Lower lobe of right lung (tissue), 2 donors: Measurements from ENCODE around the gene SMARCD3. TPM values are rescaled to one million over a fixed set of nuclear protein-coding genes. Genes with fewer than 3 reads are reported as not detected.

Experiments used
- ATAC-seq, 2 donors: fragments of 200-7000 bp; cut with Tn5 transposase; one replicate each; pipeline ENCODE4 v1.9.1; 2020 to 2022; ENCODE audit warnings: mild to moderate bottlenecking in 2 of 2, moderate library complexity in 2 of 2
- DNase-seq: peaks from one replicate; pipeline ENCODE4 v3.0.0-alpha.2; 2020
- H3K27ac ChIP-seq: fragments of 200-600 bp; one replicate; pipeline ENCODE4 v1.8.0; 2022
- H3K27me3 ChIP-seq: fragments of 200-600 bp; one replicate; pipeline ENCODE4 v1.8.0; 2022; ENCODE audit warnings: low read depth
- H3K36me3 ChIP-seq: fragments of 200-600 bp; one replicate; pipeline ENCODE4 v1.8.0; 2022; ENCODE audit warnings: mild to moderate bottlenecking
- H3K4me1 ChIP-seq: fragments of 200-600 bp; one replicate; pipeline ENCODE4 v1.8.0; 2022
- H3K4me3 ChIP-seq: fragments of 200-600 bp; one replicate; pipeline ENCODE4 v1.8.0; 2022; ENCODE audit warnings: mild to moderate bottlenecking
- H3K9me3 ChIP-seq: fragments of 200-600 bp; one replicate; pipeline ENCODE4 v1.8.0; 2022
- intact Hi-C: fragments of 100-400 bp; cut with DNase I; formaldehyde crosslinking; loops from one replicate; pipeline ENCODE4 v1.11.0; 2022
- total RNA-seq: library from RNA; stranded (reverse); fragmentation: NEBNext Ultra II Directional; extraction: Animal tissue kit (Norgen Biotek cat#: 25700); gene quantifications from one replicate; pipeline ENCODE4 v1.2.1, GENCODE V29; 2021
- TF ChIP-seq, protein P1 (sequence below): fragments of 200-600 bp; IDR thresholded peaks from one replicate; pipeline ENCODE4 v1.8.0; 2022; ENCODE audit warnings: antibody characterized with exemption, mild to moderate bottlenecking
- donor health status: DM: no; HTN: yes; CAD: no; lungs with severe emphysema.

The SMARCD3 gene
- total RNA-seq, 1 donor from 2014 or later = 53.1 TPM

DNA sequence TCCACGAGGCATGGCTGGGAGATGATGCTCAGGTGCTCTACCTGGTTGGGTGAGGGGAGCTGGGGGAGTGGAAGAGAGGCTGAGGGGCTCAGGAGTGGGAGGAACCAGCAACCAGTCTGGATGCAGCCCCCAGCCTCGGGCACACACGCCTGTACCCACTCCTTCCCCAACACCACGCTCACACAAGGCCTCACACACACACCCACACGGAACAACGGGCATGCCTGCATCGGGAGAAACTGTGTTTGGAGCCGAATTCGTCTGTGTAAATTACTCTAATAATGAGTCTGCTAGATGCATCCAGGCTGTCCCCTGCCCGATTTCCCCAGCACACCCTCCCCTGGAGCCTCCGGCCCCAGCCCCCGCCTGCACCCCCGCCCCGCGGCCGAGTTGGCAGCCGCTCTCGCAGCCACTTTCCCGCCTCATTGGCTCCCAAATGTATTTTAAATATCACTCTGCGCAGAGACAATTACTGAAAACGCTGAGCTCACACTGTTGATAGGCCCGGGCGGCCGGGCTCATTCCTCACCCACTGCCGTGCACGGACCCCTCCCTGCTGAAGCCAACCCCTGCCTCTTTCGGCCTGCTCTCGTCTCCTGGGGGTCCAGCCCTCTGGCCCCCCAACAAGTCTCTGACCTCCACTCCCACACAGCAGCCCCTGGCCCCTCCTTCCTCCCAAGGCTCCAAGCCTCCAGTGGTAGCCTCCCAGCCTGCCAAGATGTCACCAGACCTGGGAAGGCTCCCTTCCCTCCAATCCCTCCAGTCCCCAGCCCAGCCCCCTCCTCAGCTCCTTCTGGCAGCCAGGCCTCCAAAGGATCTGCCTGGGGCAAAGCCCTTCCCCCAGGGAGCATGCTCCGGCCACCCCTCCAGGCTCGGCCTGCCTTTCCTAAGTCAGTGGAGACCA lies 49.3 kb downstream of the SMARCD3 start:
- no peaks in the 10 kb centered on the region for H3K4me1 ChIP-seq
- no peaks in the 10 kb centered on the region for H3K9me3 ChIP-seq
- TF ChIP-seq, protein P1, sequence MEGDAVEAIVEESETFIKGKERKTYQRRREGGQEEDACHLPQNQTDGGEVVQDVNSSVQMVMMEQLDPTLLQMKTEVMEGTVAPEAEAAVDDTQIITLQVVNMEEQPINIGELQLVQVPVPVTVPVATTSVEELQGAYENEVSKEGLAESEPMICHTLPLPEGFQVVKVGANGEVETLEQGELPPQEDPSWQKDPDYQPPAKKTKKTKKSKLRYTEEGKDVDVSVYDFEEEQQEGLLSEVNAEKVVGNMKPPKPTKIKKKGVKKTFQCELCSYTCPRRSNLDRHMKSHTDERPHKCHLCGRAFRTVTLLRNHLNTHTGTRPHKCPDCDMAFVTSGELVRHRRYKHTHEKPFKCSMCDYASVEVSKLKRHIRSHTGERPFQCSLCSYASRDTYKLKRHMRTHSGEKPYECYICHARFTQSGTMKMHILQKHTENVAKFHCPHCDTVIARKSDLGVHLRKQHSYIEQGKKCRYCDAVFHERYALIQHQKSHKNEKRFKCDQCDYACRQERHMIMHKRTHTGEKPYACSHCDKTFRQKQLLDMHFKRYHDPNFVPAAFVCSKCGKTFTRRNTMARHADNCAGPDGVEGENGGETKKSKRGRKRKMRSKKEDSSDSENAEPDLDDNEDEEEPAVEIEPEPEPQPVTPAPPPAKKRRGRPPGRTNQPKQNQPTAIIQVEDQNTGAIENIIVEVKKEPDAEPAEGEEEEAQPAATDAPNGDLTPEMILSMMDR = no peak
- H3K27me3 ChIP-seq = peaks cover 29% of the 10 kb centered on the region
- ATAC-seq = no peak
- H3K36me3 ChIP-seq = no peaks in the 10 kb centered on the region
- H3K27ac ChIP-seq = no peak overlapping the region
- intact Hi-C loops = no loop called here
- no peak overlapping the region for H3K4me3 ChIP-seq
- DNase-seq = no peak

DNA sequence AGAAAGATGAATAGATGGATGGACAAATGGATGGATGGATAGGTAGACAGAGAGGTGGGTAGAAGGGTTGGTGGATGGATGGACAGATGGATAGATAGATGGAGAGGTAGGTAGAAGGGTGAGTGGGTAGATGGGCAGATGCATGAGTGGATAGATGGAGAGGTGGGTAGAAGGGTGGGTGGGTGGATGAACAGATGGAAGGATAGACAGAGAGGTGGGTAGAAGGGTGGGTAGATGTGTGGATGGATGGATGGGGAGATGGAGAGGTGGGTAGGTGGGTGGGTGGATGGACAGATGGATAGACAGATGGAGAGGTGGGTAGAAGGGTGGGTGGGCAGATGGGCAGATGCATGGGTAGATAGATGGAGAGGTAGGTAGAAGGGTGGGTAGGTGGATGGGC lies 50.6 kb downstream of the SMARCD3 start:
- Histone ChIP-seq H3K4me3 (no peak overlapping the region), H3K27me3 (peaks cover 16% of the 10 kb centered on the region), H3K36me3 (no peaks in the 10 kb centered on the region), H3K4me1 (no peaks in the 10 kb centered on the region), H3K9me3 (no peaks in the 10 kb centered on the region), H3K27ac (no peak overlapping the region)
- TF ChIP-seq, protein P1 = no peak
- ATAC-seq (no peak), DNase-seq (no peak)
- intact Hi-C loops = no loop called here

DNA sequence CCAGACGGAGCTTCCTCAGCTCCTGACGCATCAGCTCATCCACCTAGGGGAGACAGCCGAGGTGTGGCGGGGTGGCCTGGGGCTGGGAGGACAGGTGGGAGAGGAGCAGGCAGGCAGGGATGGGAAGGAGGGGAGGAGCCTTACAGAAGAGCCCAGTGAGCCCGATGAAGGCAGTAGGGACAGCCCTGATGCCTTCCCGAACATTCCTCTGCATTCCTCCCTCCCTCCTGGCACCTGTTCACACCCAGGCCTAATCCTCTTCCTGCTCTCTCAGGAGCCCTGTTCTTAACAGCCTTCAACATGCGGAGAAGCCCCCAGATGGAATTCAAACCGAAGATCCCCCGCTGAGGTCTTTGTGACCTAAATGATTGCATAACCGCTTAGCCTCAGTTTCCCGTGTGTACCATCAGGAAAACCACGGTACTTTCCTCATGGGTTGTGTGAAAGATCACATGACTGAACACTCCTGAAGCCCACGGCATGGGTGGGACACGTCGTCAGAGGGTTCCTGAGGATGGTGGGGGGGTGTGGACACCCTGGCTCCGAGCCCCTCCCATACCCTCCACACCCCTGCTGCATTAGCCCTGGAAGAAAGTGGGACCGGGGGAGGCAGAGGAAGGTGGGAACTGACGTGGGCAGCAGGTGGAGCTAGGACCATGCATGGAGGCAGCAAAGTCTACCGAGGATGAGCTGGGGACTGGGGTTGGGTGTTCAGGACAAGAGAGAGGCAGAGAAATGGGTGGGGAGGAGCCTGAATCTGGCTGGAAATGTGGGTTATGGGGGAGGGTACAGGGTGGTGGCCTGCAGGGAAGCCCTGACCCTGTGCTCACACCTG lies 52.7 kb downstream of the SMARCD3 start:
- Histone ChIP-seq H3K27ac (no peak overlapping the region), H3K36me3 (no peaks in the 10 kb centered on the region), H3K4me3 (no peak overlapping the region), H3K9me3 (no peaks in the 10 kb centered on the region), H3K4me1 (no peaks in the 10 kb centered on the region), H3K27me3 (peaks cover 22% of the 10 kb centered on the region)
- intact Hi-C loops = no loop called here
- DNase-seq (no peak), ATAC-seq (no peak)
- TF ChIP-seq, protein P1 = no peak

DNA sequence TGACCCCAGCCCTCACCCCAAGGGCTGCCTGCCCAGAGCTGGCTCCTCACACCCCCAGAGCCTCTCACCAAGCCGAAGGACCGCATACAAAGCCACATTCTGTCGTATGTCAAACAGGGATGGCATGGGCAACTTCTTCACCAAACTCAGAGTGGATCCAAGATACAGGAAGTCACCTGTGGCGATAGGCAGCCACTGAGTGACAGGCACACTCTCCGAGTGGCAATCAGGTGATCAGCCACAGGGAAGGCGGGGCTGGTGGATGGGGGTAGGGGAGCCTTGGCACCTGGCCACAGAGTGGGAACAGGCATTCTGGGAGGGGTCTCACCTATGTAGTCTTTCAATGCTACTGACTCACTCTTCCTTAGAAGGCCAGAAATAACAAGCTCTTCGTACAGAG lies 54.3 kb downstream of the SMARCD3 start:
- ATAC-seq = no peak
- Histone ChIP-seq H3K4me3 (no peak overlapping the region), H3K27ac (no peak overlapping the region), H3K4me1 (no peaks in the 10 kb centered on the region), H3K9me3 (no peaks in the 10 kb centered on the region), H3K27me3 (peaks cover 16% of the 10 kb centered on the region), H3K36me3 (no peaks in the 10 kb centered on the region)
- intact Hi-C loops = no loop called here
- TF ChIP-seq, protein P1 = no peak
- DNase-seq = no peak

DNA sequence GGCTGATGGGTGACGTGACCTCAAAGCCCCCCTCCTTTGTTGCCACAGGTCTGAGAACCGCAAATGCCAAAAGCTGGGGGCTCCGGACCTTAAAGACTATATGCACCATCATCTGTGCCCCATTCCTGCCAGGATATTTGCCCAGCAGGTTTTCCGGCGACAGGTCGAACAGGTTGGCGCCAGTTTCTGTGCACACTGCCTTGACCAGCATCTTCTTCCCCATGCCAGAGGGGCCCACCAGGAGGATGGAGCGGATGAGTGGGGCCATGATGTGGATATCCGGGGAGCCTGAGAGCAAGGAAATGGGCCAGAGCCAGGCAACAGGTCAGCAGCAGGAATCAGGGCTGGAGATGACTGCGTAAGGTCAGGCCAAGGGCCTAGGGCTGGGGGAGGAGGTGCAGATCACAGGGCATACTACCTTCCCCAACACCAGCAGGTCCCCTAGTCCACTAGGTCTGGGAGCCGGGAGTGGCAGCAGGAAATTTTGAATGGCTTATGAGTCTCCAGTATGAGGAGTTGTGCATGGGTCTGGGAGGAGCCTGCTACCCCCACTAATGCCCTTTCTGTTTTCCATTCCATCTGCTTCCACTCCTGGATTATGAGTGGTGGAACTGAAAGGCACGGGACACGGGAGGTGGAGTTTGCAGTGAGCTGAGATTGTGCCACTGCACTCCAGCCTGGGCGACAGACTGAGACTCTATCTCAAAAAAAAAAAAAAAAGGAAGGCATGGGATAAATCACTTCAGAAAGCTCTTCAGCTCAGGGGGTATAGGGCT lies 55.1 kb downstream of the SMARCD3 start:
- peaks cover 11% of the 10 kb centered on the region for H3K27me3 ChIP-seq
- H3K9me3 ChIP-seq = no peaks in the 10 kb centered on the region
- H3K36me3 ChIP-seq = no peaks in the 10 kb centered on the region
- no peaks in the 10 kb centered on the region for H3K4me1 ChIP-seq
- no peak for DNase-seq
- no peak overlapping the region for H3K27ac ChIP-seq
- TF ChIP-seq, protein P1 = no peak
- no peak for ATAC-seq
- intact Hi-C loops = no loop called here
- no peak overlapping the region for H3K4me3 ChIP-seq
